IPS-NIHi7 (cell line): ENCODE data around the gene PMEPA1.
A peak's percentile ranks its signal among the peaks of the same experiment; 100 is the strongest.

Experiments
- DNase-seq: peaks from one replicate; pipeline ENCODE4 v3.0.0; 2012; ENCODE audit warnings: mixed read lengths; ENCODE audit errors: extremely low spot score

PMEPA1 gene

DNA sequence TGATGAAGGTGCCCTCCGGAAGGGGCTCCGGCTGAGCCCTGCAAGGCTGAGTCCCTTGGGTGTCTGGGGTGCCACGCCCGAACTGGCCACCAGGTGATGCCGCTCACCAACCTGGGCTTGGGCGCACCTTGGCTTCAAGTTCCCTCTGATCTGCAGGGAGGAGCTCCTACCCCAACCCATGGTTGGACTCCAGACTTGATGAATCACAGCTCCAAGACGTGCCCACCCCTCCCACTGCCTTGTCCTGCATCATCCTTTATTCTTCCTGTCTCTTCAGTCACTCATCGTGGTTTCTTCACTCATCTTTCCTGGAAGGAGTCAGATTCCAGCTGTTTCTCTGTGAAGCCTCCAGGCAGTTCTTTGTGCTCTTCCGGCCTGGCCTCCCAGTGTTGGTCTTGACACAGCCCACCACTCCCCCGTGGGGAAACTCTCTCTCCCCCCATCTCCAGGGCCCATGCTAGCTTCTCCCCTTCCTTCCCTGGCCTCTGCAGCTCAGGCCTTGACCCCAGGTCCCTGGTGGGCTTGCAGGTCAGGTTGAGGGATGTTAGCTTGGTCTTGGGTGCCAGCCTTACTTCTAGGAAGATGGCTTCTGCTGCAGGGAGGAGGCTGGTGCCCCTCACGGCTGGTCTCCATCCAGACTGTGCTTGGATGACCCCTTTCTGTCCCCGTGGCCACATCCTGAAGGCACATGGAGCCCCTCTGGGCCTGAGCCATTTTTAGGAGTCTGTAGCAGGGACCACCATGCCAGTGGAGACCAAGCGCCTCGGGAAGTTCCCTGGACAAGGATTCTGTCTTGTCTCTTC, 87.0 kb downstream of the PMEPA1 start:
- DNase-seq: peak; percentile 87

DNA sequence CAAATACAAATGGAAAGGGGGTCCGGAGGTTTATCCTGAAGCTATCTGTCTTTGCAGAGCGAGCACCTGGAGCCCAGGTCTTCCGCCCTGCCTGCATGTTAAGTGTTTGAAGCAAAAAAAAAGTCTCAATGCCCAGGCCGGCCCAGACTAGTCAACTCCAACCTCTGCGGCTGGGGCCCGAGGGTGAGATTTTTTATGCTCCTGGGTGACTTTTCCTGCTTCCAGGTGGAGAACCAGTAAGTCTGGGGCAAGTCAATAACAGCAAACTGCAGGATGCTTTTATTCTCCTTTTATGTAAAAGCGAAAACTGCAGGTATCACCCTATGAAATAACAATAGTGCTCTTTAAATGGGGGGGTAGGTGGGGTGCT, 87.6 kb downstream of the PMEPA1 start:
- no peak for DNase-seq

DNA sequence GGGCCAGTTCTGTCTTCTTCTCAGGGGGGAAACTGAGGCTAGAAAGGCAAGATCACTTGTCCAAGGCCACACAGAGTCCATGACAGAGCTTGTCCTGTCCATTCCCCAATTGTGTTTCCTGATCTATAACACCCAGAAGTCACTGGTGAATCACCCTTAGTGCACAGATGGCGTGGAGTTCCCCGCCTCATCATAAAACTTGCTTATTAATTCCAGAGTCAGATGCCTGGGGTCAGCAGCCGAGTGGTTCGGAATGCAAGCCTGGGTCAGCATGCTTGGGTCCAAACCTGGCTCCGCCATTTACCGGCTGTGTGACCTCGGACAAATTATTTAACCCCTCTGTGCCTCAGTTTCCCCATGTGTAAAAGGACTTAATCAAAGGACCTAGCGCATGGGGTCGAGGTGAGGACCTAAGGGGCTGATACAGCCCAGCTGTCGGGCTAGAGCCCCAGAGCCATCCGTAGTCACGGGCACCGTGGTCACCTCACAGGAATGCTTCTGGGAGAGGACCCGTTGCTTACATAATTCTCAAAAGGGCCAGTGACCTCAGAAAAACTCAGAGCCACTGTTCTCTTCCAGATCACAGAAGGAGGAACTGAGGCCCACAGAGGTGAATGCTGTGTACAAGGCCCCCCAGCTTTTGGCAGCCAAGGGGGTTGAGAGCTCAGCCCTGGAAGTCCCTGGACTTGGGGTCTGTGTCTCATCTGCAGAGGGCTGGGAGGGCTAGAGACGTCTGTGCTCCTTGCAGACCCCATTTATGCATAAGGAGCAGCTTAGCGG, 88.2 kb downstream of the PMEPA1 start:
- no peak for DNase-seq

DNA sequence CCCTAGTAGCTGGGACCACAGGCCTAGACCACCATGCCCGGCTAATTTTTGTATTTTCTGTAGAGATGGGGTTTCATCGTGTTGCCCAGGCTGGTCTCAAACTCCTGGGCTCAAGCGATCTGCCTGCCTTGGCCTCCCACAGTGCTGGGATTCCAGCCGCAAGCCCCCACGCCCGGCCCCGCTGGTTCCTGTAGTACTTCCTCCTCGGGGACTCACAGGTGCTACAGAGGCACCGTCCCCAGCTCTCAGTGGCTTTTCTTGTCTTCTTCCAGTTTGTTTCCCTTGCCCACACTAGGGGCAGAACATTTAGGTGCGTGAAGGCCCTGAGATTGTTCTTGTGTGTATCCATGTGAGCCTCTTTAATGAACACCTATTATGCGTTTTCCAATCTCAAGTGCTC, 88.8 kb downstream of the PMEPA1 start:
- DNase-seq: no peak

DNA sequence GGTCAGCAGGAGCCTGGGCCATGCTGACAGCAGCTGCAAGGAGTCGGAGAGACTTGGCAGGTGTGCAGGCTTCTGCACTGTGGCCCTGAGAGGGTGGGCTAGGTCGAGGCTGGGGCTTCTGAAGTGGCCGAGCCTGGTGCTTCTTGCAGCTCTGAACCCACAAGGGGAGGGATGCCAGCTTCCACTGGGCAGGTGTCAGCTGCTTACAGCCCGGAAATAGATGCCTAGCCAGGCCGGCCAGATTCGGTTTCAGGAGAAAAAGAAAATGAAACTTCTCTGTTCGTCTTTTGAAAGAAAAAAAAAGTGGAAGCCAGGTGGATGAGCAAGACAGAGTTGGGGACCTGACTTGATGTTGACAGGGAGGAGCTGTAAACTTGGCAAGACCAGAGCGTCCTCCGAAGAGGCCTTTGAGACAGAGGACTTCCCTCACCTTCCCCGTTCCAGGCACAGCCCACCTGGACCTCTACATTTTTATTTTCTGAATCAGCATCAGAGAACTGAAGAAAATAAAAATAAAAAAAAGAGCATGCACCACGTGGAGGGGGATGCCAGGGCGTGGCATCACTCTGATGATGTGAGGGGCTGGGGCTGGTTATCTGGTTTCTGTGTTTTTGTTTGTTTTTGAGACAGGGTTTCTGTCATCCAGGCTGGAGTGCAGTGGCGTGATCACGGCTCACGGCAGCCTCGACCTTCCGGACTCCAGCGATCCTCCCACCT, 89.4 kb downstream of the PMEPA1 start, which contains the start of gene ZBP1:
Gene ZBP1 (minus strand): TSS at position 153 of the 717 bp plus-strand sequence. CDS start 131 bp downstream, at position 22.
- no peak for DNase-seq

DNA sequence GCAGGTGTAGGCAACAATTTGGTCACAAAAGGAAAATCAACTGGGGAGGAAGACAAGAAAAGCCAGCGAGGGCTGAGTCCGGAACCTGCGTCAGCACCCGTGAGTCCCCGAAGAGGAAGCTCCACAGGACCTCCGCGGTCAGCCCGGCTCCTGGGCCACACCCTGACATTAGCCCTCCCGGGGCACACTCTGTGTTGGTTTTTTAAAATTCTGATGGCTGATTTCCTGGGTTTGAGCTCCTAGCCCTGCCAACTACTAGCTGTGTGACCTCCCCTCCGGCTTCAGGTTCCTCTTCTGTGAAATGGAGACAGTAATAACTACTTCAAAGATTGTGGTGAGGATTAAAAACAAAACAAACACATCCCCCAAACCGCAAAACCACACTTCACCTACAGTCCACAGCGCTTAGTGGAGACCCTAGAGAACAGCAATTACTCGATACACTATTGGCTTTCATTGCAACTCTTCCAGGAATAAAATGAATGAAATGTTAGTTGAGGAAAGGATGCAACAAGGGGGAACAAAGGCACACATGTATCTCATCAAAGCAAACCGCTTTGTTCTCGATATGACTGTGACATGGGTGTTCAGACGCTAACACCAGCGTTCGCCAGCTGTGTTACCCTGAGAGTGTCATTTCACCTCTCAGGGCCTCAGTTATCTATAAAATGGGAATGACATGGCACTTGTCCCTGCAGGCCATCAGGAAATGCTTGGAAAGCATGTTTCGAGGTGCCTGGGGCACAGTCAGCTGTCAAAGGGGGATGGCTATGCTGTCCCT, 90.6 kb downstream of the PMEPA1 start:
- no peak for DNase-seq

DNA sequence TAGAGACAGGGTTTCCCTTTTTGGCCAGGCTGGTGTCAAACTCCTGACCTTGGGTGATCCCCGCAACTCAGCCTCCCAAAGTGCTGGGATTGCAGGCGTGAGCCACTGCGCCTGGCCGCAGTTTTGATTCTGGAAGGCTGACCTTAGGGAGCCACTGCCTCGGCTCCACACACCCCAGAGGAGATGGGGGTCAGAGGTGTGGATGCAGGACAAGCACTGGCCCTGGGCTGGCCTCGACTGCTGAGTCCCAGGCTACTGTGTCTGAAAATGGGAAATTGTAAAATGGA, 91.1 kb downstream of the PMEPA1 start:
- DNase-seq: no peak

DNA sequence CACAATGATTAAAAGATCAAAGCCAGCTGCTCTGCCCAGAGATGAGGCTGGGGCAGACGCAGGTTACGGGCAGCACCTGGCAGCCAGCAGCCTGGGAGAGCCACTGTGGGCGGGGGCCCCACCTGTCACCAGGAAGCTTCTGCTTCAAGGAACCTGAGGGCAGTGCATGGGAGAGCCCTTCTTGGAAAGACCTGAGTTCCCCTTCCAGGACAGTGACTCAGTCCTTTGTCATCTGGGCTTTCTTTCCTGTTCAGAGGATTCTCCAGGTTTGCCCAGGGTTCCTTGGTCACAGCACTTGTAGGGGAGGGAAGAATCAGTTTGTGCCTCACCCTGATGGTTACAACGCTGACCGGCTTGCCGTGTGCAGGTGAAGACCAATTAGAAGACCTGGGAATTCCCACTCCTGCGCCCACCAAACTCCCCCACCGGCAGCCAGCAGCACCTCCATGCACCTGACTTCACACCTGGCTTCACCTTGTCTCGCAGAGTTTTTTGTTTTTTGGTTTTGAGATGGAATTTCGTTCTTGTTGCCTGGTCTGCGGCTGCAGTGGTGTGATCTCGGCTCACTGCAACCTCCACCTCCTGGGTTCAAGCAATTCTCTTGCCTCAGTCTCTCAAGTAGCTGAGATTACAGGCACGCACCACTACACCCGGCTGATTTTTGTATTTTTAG, 91.6 kb downstream of the PMEPA1 start:
- DNase-seq: no peak

DNA sequence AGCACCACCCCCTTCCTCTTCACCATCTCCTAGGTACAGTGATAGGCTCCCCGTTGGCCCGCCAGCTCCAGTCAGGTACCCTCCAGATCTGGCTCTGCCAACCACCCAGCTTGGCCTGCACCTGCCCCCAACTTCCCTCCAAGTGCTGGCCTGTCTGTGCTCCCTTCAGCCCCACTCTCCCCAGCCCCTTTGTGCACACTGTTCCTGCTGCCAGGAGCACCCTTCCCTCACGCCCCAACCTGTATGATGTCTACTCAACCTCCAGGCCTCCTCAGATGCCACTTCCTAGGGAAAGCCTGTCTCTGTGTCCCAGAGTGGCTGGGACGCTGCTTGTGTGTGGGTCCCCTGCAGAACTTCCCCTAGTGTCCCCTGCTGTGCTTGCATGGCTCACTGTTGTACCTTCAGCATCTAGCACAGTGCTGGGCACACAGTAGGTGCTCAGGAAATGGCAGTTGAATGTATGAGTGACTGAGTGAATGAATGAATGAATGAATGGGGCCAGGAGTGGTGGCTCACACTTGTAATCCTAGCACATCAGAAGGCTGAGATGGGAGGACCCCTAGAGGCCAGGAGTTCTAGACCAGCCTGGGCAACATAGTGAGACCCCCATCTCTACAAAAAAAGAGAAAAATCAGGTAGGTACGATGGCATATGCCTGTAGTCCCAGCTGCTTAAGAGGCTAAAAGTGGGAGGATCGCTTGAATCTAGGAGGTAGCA, 92.6 kb downstream of the PMEPA1 start:
- DNase-seq: no peak

DNA sequence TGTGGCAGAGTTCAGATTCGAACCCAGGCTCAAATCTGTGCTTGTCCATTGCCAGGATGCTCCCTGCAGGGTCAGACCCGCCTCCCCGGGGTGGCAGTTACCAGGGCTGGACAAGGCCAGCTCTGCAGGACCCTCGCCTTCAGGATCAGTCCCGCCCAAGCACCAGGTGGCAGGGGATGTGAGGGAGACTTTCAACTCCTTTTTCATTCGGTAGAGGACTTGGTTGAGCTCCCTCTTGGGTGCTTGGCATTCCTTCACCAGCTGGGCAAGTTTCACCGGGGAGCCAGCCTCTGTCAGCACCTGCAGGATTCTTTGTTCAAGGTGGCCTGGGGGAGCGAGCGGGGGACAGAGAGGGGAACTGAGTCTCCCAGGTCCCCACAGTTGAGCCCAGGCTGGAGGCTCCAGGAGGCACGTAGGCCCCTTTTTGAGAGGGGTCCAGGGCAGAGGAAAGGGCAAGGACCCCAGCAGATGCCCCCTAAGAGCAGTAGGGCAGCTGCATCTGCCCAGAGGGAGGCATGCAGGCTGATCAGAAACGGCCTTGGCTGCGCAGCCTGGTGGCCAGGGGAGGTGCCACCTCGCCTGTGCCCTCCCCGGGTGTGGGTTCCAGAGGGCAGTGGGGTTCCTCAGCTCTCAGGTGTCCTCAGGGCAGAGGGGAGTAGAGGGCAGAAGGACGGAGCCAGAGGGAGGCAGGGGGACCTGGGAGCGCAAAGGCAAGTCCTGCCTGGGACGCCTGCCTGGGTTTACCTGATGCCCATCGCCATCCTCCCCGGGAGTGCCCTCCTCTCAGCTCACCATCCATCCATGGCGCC, 93.5 kb downstream of the PMEPA1 start:
- DNase-seq: no peak

DNA sequence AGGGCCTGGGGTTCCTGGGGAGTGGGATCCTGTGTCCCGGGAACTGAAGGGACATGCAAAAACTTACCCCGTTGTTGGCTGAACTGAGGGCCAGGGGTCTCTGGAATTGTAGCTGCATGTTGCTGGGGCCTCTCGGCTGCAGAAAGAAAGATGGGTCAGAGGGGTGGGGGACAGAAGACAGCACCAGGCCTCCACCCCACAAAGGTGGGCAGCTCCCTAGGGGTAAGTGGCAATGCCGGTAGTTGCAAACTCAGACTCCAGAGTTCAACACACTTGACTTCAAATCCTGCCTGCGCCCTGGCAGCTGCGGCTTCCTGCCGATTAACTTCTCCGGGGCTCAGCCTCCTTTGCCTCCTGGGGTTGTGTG, 94.4 kb downstream of the PMEPA1 start:
- no peak for DNase-seq

DNA sequence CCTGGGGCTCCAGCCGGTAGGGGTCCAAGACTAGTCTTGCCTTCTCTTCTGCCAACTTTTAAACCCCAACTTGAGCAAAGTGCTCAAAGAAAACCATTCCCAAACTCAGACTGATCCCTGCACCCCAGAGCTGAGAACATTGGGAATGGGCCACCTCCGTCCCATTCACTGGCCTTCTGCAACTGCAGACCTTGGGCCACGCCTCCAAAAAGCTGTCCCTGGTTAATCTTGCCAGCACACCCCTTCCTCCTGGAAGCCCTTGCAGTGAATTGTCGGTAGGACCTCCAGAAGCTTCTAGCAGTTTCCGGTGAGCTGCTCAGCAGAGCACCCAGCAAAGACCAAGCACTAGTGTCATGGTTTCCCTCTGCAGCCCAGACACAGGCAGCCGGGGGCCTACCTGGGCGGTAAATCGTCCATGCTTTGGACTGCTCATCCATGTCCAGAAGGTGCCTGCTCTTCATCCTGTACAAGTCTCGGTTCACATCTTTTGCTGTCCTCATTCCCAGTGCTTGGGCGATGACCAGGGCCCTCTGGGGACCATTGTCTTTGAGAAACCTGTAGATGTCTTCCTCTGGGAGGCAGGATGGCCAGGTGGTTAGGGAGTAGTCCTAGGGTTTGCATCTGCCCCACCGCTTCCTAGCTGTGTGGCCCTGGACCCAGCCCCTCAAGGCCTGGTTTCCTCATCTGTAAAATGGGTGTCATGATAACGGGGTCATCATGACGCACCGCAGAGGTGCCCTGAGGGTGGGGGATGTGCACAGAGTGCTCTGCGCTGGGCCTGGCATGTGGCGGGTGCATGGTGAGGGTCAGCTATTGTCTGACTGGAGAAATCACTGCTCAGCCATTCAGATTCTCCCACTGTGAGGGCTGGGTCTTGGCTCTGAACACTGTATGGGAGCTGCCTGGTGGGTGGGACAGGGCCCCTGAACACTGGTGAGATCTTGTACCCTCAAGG, 95.0 kb downstream of the PMEPA1 start:
- DNase-seq: no peak

DNA sequence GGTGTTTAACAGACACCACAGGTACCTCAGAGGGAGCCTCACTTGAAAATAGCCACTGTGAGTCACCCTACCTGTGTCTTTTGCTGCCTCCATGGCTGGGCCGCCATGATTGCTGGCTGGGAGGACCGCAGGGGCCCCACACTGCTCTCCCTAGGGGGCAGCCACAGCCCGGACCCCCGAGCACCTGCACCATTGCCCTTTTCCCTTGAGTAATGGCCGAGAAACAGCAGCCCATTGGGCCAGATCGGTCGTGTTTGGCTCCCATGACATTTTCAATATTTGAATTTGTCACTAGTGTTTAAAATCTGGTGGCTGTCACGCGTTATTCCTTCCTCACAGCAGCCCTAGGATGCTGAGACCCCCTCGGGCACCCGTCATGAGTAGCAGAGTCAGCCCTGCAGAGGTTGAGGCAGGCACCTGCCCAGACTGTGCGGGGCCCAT, 96.3 kb downstream of the PMEPA1 start:
- DNase-seq: no peak

DNA sequence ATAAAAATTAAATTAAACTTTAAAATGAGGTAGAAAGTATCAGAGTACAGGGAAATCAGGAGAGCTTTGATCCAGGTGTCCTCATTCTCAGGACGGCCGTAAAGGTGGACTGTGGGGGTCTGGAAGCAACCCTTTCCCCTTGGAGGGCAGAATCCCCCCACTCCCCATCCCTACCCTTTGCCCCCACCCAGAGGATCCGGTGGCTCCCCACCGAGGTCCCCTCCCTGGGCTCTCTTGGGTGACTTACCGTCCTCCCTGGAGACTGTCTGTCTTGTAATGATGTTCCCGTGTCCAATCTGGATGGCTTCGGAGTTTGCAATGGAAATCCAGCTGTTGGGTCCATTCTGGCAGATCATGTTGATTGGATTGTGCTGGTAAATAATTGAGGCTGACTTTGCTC, 96.9 kb downstream of the PMEPA1 start:
- DNase-seq: no peak

DNA sequence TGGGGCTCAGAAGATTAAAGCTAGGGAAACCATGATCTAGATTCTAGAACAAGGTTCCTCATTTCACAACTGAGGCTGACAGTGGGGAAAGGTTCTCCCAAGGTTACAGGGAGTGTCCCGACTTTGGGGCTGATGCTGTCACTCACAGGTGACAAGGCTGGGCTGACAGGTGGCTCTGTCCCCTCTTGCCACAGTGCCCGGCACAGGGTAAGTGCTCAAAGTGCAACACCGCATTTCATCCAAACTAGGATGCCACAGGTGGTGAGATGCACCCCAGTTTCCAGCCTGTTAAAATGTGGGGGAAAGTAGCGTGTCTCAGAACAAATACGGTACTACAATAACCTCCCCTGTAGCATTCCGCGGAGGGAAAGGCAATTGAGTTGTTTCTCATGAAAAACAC, 97.4 kb downstream of the PMEPA1 start:
- no peak for DNase-seq

DNA sequence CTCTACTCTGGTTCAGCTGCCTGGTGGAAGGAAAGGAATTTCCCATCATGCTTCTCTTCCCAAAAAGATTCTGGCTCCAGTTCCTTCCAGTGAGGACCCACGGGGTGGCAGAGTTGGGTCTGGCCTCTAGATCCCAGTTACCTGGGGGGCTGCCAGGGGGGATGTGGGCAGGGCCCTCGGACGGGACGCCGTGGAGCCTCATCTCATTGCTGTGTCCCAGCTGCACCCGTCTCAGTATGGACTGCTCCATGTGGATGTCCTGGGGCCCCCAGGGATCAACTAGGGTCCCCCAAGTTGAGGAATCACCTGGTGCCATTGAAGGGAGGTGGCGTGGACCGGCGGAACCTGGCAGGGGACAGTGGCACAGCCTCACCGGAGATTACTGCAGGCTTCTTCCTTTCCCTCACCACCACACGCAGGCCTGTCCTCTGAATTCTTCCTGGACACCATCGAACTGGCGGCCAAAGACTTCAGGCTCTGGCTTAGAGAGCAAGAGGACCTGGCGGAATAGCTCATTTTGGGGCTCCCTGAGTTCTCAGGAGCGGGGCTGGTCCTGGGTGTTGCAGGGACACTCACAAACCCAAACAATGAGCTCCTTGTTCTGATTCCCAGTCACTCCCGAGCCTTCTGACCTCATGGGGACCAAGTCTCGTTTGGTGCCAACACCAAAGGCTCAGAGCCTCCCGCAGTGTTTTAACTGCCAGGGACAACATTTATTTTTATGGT, 98.1 kb downstream of the PMEPA1 start:
- DNase-seq: no peak

DNA sequence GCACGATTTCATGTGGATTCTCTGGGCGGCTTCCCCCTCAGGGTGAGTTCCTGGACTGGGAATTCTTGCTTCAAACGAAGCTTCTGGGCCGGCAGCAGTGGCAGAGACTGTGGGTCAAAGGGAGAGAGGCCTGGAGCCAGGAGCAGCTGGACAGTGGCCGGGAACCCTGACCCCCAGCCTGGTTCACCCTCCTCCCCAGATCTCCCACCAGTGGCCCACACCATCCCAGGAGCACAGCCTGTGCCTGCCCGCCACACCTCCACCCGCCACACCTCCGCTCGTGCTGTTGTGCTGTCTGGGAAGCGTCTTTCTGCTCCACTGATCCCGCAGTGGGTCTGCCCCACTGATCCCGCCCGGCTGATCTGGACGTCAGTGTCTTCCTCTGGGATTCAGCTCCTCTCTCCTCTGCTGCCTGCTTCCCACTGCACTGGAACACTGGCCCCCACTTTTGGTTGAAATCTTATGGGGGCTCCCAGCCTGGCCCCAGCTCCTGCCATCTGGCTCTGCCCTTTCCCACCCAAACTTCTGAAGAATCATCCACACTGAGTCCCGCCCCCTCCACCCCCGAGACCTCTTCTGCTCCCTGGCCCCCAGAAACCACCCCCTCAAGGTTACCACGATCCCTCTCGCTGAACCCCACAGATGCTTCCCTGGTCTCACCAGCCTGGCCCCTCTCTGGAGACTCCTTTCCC, 99.4 kb downstream of the PMEPA1 start:
- DNase-seq: no peak

DNA sequence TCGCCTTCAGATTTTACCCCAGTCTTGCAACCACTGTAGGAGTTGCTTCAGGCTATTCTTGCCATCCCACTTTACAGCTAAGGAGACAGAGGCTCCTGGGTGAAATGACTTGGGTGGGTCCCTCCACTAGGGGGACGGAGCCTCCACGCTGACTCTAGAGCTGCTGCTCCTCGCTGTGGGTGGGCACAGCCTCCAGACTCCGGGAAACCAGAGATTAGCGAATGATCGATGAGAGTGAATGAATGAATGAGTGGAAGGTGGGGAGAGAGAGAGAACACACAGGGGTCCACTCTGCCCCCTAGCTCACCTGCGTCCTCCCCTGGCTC, 100.0 kb downstream of the PMEPA1 start:
- DNase-seq: no peak
